Naive thymus-derived CD4-positive, alpha-beta T cell (primary cell): ENCODE measurements around the gene ATXN7. TPM values are rescaled to one million over a fixed set of nuclear protein-coding genes. Genes with fewer than 3 reads are reported as not detected.

Experiments used
- ATAC-seq: fragments of 150-1000 bp; cut with Tn5 transposase; 2 replicates; pipeline ENCODE4 v1.10.0; 2021; ENCODE audit warnings: mild to moderate bottlenecking, moderate library complexity
- CTCF ChIA-PET: fragments of 350-600 bp; sonication (Branson Sonifier 250); formaldehyde crosslinking; loops from one replicate; lab custom pipeline; 2021; ENCODE audit warnings: antibody characterized with exemption; lab: Charles Lee
- POLR2A ChIA-PET: fragments of 350-600 bp; sonication (Branson Sonifier 250); formaldehyde crosslinking; loops from one replicate; lab custom pipeline; 2021; ENCODE audit warnings: antibody characterized with exemption, inconsistent platforms; lab: Charles Lee
- DNase-seq, 9 donors: peaks; one replicate each; pipeline versions ENCODE4 v3.0.0 to v3.0.0-alpha.2; 2020 to 2022; ENCODE audit warnings: mixed read lengths in 1 of 9
- H3K27ac ChIP-seq: one replicate; pipeline ENCODE4 v1.7.0; 2013; ENCODE audit warnings: mild to moderate bottlenecking, low read depth, low read length, moderate library complexity
- H3K27me3 ChIP-seq, 2 donors: one replicate each; pipeline ENCODE4 v1.7.0; 2013; ENCODE audit warnings: low read length in 2 of 2, mild to moderate bottlenecking in 2 of 2, moderate library complexity in 2 of 2; ENCODE audit not compliant: control insufficient read depth in 2 of 2, insufficient read depth in 2 of 2
- H3K36me3 ChIP-seq, 3 experiments: 1 replicate in 2 of 3; 2 replicates in 1 of 3; pipeline ENCODE4 v1.7.0; 2013; ENCODE audit warnings: low read length in 3 of 3, mild to moderate bottlenecking in 3 of 3, moderate library complexity in 1 of 3; ENCODE audit not compliant: insufficient read depth in 3 of 3, control insufficient read depth in 2 of 3
- H3K4me1 ChIP-seq, 2 donors: one replicate each; pipeline ENCODE4 v1.7.0; 2013; ENCODE audit warnings: low read length in 2 of 2, mild to moderate bottlenecking in 2 of 2, moderate library complexity in 1 of 2; ENCODE audit not compliant: control insufficient read depth in 2 of 2, insufficient read depth in 2 of 2
- H3K4me3 ChIP-seq: 2 replicates; pipeline ENCODE4 v1.7.0; 2013; ENCODE audit warnings: mild to moderate bottlenecking, low read length
- H3K9me3 ChIP-seq, 3 experiments: 1 replicate in 2 of 3; 2 replicates in 1 of 3; pipeline ENCODE4 v1.7.0; 2013; ENCODE audit warnings: low read length in 3 of 3; ENCODE audit not compliant: control insufficient read depth in 2 of 3
- H3K27ac Mint-ChIP-seq, 9 donors: one replicate each; pipeline ENCODE4 v1.8.0; 2020 to 2022; ENCODE audit warnings: mixed read lengths in 9 of 9, mild to moderate bottlenecking in 8 of 9, moderate library complexity in 5 of 9, inconsistent platforms in 2 of 9
- H3K27me3 Mint-ChIP-seq, 5 donors: one replicate each; pipeline ENCODE4 v1.8.0; 2021 to 2022; ENCODE audit warnings: mixed read lengths in 5 of 5, mild to moderate bottlenecking in 1 of 5
- H3K36me3 Mint-ChIP-seq, 5 donors: one replicate each; pipeline ENCODE4 v1.8.0; 2020 to 2022; ENCODE audit warnings: mixed read lengths in 5 of 5, mild to moderate bottlenecking in 3 of 5, inconsistent platforms in 1 of 5
- H3K4me1 Mint-ChIP-seq, 7 donors: one replicate each; pipeline ENCODE4 v1.8.0; 2020 to 2022; ENCODE audit warnings: mixed read lengths in 7 of 7, mild to moderate bottlenecking in 3 of 7, inconsistent platforms in 1 of 7
- H3K4me3 Mint-ChIP-seq, 10 donors: one replicate each; pipeline ENCODE4 v1.8.0; 2020 to 2022; ENCODE audit warnings: mild to moderate bottlenecking in 10 of 10, mixed read lengths in 10 of 10, moderate library complexity in 6 of 10, inconsistent platforms in 2 of 10
- H3K9me3 Mint-ChIP-seq, 11 donors: one replicate each; pipeline ENCODE4 v1.8.0; 2020 to 2022; ENCODE audit warnings: mixed read lengths in 11 of 11, mild to moderate bottlenecking in 4 of 11, inconsistent platforms in 1 of 11, moderate library complexity in 1 of 11
- intact Hi-C, 2 donors: fragments of 100-400 bp; cut with micrococcal nuclease; formaldehyde crosslinking; loops; one replicate each; pipeline ENCODE4 v1.15.1; 2023
- polyA plus RNA-seq, 2 donors: library from polyadenylated mRNA; unstranded; fragments of 300-500 nt; fragmentation: Illumina TruSeq; gene quantifications; one replicate each; pipeline ENCODE4 v1.2.3, GENCODE V29; 2021
- total RNA-seq, 6 experiments: library from RNA in 5 of 6; stranded (reverse) in 5 of 6; gene quantifications; 1 replicate in 5 of 6; 2 replicates in 1 of 6; pipeline ENCODE4 v1.2.3 and lab custom pipeline; 2021 to 2026

The ATXN7 gene
- total and polyA plus RNA-seq, 7 experiments from 2014 or later = 29.8 to 204 (median 142) TPM

DNA sequence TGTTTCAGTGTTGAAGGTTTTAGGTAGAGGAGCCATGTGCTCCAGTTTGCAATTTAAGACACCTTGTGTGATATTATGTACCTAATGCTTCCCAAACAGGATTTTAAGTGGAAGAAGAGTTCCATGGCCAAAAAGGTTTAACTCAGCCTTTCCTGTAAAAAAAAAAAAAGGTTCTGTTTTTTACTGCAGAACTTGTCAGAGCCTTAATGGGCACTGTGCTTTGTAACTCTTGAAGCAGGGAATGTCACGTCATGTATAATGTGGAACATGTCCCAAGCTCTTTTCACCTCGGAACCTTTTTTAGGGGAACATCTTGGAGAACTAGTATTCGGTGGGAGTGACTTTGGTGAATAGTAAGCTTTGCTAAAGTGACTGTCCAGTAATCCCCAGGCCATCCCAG lies 128.0 kb downstream of the ATXN7 start:
- intact Hi-C loops = loop anchor here (2.0 kb wide), 2 partner anchors 19 to 79 kb away; partner anchors contain the start of gene SCAANT1 (in 1 of the 2)
- H3K36me3 Mint-ChIP-seq = peaks cover 16 to 71% (median 38%) of the 10 kb centered on the region in 5 donors
- no peak overlapping the region for H3K4me3 ChIP-seq
- no peak overlapping the region for H3K4me3 Mint-ChIP-seq
- H3K36me3 ChIP-seq = peaks cover 43 to 92% (median 60%) of the 10 kb centered on the region in 3 experiments
- H3K27me3 ChIP-seq = no peaks in the 10 kb centered on the region
- no peaks in the 10 kb centered on the region for H3K9me3 Mint-ChIP-seq
- peak overlapping the region in 8 of 9 donors; percentile 58 to 91 (median 82) for H3K27ac Mint-ChIP-seq
- no peaks in the 10 kb centered on the region for H3K27me3 Mint-ChIP-seq
- H3K27ac ChIP-seq = peak overlapping the region; percentile 25
- POLR2A ChIA-PET = interaction anchor here (1.3 to 7.5 kb wide), 3 partner anchors 12 to 24 kb away, joined by 3 to 50 read pairs (median 4); no protein-coding TSS in a partner anchor
- H3K4me1 Mint-ChIP-seq = peaks cover 33 to 72% (median 57%) of the 10 kb centered on the region in 7 donors
- peaks cover 0 to 10% of the 10 kb centered on the region in 2 donors for H3K4me1 ChIP-seq
- DNase-seq (no peak), ATAC-seq (no peak)
- no peaks in the 10 kb centered on the region for H3K9me3 ChIP-seq
- CTCF ChIA-PET = interaction anchor here (1.2 to 10.9 kb wide), 4 partner anchors 12 to 40 kb away, joined by 3 to 249 read pairs (median 59); partner anchors contain the start of gene PSMD6

DNA sequence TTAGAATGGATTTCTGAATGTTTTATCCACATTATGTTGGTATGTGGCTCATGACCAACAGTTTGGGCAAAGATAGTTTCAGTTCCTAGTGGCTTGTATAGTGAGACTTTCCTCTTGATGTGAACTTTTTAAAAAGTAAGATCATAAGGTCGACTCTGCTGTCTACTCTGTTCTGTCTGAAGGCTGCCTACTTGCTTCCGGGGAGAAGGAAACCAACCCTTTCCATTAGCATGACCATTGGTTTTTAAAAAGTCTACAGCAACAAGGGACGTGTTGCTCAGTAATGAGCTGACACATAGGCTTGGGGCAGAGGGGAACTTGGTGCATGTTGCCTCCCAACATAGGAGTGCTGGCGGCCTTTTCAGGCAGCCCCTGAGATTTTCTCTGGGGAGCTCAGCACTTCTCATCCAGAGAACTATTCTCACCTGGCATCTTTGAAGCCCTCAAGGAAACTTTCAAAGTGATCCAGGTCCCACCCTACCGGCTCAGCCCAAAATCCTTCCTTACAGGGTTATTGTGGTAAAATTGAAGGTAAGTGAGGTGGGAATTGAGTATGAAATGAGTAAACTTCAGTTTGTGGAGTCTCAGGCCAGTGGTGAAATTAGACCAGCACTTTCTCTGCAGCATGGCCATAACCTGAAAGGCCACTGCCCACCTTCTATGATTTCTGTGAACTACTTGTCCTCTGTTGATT lies 129.0 kb downstream of the ATXN7 start:
- Histone ChIP-seq H3K27ac (peak overlapping the region; percentile 37), H3K36me3 (peaks cover 44 to 90% (median 56%) of the 10 kb centered on the region in 3 experiments), H3K27me3 (no peaks in the 10 kb centered on the region), H3K4me1 (peaks cover 0 to 10% of the 10 kb centered on the region in 2 donors), H3K4me3 (no peak overlapping the region), H3K9me3 (no peaks in the 10 kb centered on the region)
- H3K27ac Mint-ChIP-seq = peak overlapping the region; percentile 21 to 86 (median 70)
- H3K36me3 Mint-ChIP-seq = peaks cover 19 to 74% (median 41%) of the 10 kb centered on the region in 5 donors
- H3K27me3 Mint-ChIP-seq = no peaks in the 10 kb centered on the region
- H3K9me3 Mint-ChIP-seq = no peaks in the 10 kb centered on the region
- ChIA-PET CTCF (interaction anchor here (0.7 to 10.9 kb wide), 11 partner anchors 13 to 285 kb away, joined by 3 to 249 read pairs (median 3); partner anchors contain the start of gene PSMD6), POLR2A (interaction anchor here (0.6 to 7.5 kb wide), 7 partner anchors 13 to 31 kb away, joined by 3 to 50 read pairs (median 4); partner anchors contain the start of gene PSMD6)
- H3K4me3 Mint-ChIP-seq = no peak overlapping the region
- DNase-seq (no peak), ATAC-seq (no peak)
- intact Hi-C loops = loop anchor here (1.0 to 2.0 kb wide), 8 partner anchors 13 to 81 kb away; partner anchors contain the start of gene SCAANT1 (in 1 of the 2)
- peaks cover 32 to 73% (median 57%) of the 10 kb centered on the region in 7 donors for H3K4me1 Mint-ChIP-seq

DNA sequence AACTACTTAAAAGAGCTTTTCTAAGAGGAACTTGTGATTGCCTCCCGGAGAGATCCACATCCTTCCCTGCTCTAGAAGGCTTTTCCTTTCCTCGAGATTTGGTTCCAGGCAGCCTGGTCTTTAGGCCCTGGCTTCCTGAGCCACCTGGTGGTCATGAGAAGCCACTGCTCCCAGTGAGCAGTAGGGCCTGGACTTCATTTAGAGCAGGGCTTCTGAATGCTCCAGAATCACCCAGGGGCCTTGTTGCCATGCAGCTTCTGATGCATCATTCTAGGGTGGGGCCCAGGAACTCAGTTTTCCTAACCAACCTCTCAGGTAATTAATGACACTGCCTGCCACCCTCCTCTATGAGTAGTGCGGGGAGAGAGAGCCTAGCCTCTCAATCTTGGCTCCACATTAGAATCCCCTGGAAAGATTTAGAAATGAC lies 130.0 kb downstream of the ATXN7 start:
- CTCF ChIA-PET = interaction anchor here (0.7 to 10.9 kb wide), 11 partner anchors 14 to 286 kb away, joined by 3 to 249 read pairs (median 4); partner anchors contain the start of gene PSMD6
- intact Hi-C loops = loop anchor here (1.0 to 2.0 kb wide), 8 partner anchors 14 to 82 kb away; partner anchors contain the start of gene SCAANT1 (in 1 of the 2)
- peak overlapping the region; percentile 53 to 92 (median 84) for H3K27ac Mint-ChIP-seq
- DNase-seq (peak; percentile 28 to 70 (median 58)), ATAC-seq (peak; percentile 87)
- H3K4me1 ChIP-seq = peaks cover 0 to 10% of the 10 kb centered on the region in 2 donors
- peaks cover 48 to 90% (median 62%) of the 10 kb centered on the region in 3 experiments for H3K36me3 ChIP-seq
- POLR2A ChIA-PET = interaction anchor here (1.0 to 7.5 kb wide), 7 partner anchors 11 to 32 kb away, joined by 3 to 50 read pairs (median 6); no protein-coding TSS in a partner anchor
- peaks cover 19 to 70% (median 44%) of the 10 kb centered on the region in 5 donors for H3K36me3 Mint-ChIP-seq
- H3K9me3 Mint-ChIP-seq = no peaks in the 10 kb centered on the region
- H3K27ac ChIP-seq = no peak overlapping the region
- H3K9me3 ChIP-seq = no peaks in the 10 kb centered on the region
- peak overlapping the region in 4 of 10 donors; percentile 5 to 23 (median 18) for H3K4me3 Mint-ChIP-seq
- H3K27me3 ChIP-seq = no peaks in the 10 kb centered on the region
- H3K4me1 Mint-ChIP-seq = peaks cover 34 to 79% (median 56%) of the 10 kb centered on the region in 7 donors
- no peak overlapping the region for H3K4me3 ChIP-seq
- no peaks in the 10 kb centered on the region for H3K27me3 Mint-ChIP-seq

DNA sequence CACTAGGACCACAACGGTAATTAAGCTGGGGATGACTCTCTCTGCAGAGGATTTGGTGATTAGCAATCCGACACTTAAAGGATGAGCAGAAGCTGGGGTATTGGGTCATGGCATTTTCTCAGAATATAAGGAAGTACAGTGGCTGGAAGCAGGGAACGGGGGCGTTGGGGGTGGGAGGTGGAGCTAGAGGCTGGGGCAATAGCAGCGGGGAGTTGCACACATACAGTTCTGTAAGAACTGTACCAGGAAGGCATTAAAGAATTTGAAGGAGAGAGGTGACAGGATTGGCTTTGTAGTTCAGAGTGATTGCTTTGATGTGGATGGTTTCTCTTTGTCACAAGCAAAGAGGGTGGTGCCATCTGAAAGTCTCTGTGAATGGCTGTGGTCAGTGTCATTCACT lies 131.4 kb downstream of the ATXN7 start:
- H3K36me3 Mint-ChIP-seq = peaks cover 19 to 63% (median 42%) of the 10 kb centered on the region in 5 donors

DNA sequence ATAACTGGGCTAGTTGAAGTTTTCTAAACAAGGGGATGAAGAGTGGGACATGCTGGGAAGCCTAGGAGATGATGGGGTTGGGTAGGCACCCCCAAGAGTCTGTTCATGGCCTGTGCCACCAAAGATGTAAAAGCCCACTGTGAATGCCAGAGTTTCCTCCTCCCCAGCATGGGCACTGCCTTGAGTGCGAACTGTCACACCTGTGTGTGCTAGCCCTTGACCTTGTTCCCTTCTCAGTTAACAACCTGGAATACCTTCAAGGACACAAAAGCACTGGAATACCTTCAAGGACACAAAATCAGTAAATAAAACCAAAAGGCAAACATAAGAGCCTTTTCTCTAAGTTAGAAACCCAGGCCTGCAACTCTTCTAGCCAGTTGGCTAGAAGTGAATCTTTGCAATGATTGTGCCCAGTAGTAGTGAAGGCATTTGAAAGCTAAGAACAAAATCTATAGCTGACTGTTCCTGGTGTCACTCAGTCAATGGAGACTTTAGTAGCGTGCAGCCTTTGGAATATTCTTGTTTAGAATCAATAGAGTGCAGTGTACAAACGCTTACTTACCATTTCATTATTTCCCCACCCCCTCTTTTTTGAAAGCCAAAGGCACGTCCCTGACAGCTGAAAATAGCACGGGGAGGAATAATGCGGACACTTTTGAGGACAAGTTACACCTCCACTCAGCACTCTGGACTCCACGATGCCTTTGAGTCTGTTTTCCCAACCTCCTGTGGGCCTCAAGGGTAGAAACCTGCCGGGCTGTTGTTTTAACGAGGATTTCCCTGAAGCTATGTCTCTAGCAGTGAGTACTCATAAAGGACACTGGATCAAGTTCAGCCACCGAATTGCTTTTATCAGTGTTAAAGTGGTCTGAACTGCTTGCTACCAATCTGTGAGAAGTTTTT lies 135.4 kb downstream of the ATXN7 start:
- Mint-ChIP-seq H3K4me3 (no peak overlapping the region), H3K9me3 (no peaks in the 10 kb centered on the region), H3K27ac (peak overlapping the region in 8 of 9 donors; percentile 10 to 88 (median 48)), H3K36me3 (peaks cover 7 to 63% (median 41%) of the 10 kb centered on the region in 5 donors), H3K4me1 (peaks cover 23 to 74% (median 58%) of the 10 kb centered on the region in 7 donors), H3K27me3 (no peaks in the 10 kb centered on the region)
- ChIA-PET POLR2A (interaction anchor here (1.9 to 4.0 kb wide), 2 partner anchors 21 to 31 kb away, joined by 7 to 12 read pairs; no protein-coding TSS in a partner anchor), CTCF (interaction anchor here (1.5 kb wide), 1 partner anchor 38 kb away, joined by 5 read pairs; no protein-coding TSS in a partner anchor)
- Histone ChIP-seq H3K4me3 (no peak overlapping the region), H3K4me1 (peaks cover 0 to 10% of the 10 kb centered on the region in 2 donors), H3K27ac (no peak overlapping the region), H3K36me3 (peaks cover 26 to 78% (median 45%) of the 10 kb centered on the region in 3 experiments), H3K9me3 (no peaks in the 10 kb centered on the region), H3K27me3 (no peaks in the 10 kb centered on the region)
- no peak for DNase-seq
- no peak for ATAC-seq
- intact Hi-C loops = no loop called here

More for the DNA sequence above, 131.4 kb downstream of the ATXN7 start:
- peak; percentile 45 for ATAC-seq
- Histone ChIP-seq H3K4me1 (peaks cover 0 to 10% of the 10 kb centered on the region in 2 donors), H3K27me3 (no peaks in the 10 kb centered on the region), H3K27ac (peak overlapping the region; percentile 34), H3K36me3 (peaks cover 47 to 89% (median 51%) of the 10 kb centered on the region in 3 experiments), H3K4me3 (no peak overlapping the region), H3K9me3 (no peaks in the 10 kb centered on the region)
- Mint-ChIP-seq H3K4me3 (peak overlapping the region in 2 of 10 donors; percentile 18 to 20), H3K4me1 (peaks cover 30 to 82% (median 69%) of the 10 kb centered on the region in 7 donors), H3K9me3 (no peaks in the 10 kb centered on the region), H3K27me3 (no peaks in the 10 kb centered on the region), H3K27ac (peak overlapping the region; percentile 37 to 94 (median 71))
- DNase-seq = peak in 3 of 9 donors; percentile 24 to 32 (median 28)
- POLR2A ChIA-PET = interaction anchor here (1.2 to 7.5 kb wide), 6 partner anchors 10 to 33 kb away, joined by 4 to 50 read pairs (median 10); no protein-coding TSS in a partner anchor
- intact Hi-C loops = no loop called here
- CTCF ChIA-PET = interaction anchor here (2.7 to 10.9 kb wide), 3 partner anchors 15 to 29 kb away, joined by 16 to 249 read pairs (median 111); no protein-coding TSS in a partner anchor
